OCI-M2 (cell line): Measurements from ENCODE around the gene SMIM23.

Experiments
- DNase-seq: peaks from one replicate; lab custom pipeline; 2025; ENCODE audit not compliant: unreplicated experiment; lab: John Stamatoyannopoulos, UW

SMIM23 gene

GRCh38 chr5:171813270-171813669 is 27.7 kb downstream of the SMIM23 start:
- no peak for DNase-seq

GRCh38 chr5:171813813-171814490 is 28.3 kb downstream of the SMIM23 start:
- DNase-seq, result no peak

GRCh38 chr5:171816666-171817065 is 31.0 kb downstream of the SMIM23 start:
- no peak for DNase-seq

GRCh38 chr5:171820561-171820960 is 34.9 kb downstream of the SMIM23 start:
- no peak for DNase-seq

GRCh38 chr5:171821286-171821685 is 35.7 kb downstream of the SMIM23 start:
- DNase-seq, result no peak

GRCh38 chr5:171823269-171823668 is 37.7 kb downstream of the SMIM23 start:
- DNase-seq, result no peak

GRCh38 chr5:171825051-171825450 is 39.4 kb downstream of the SMIM23 start:
- DNase-seq, result no peak

GRCh38 chr5:171826132-171826531 is 40.5 kb downstream of the SMIM23 start:
- DNase-seq, result no peak

GRCh38 chr5:171827162-171827561 is 41.5 kb downstream of the SMIM23 start:
- DNase-seq, result no peak

GRCh38 chr5:171830686-171831085 is 45.1 kb downstream of the SMIM23 start:
- DNase-seq, result no peak

- DNase-seq, result no peak
Measured at GRCh38 chr5:171832775-171833174, 47.2 kb downstream of the SMIM23 start.

- no peak for DNase-seq
Measured at GRCh38 chr5:171834461-171834860, 48.8 kb downstream of the SMIM23 start.

- DNase-seq, result no peak
Measured at GRCh38 chr5:171835066-171835465, 49.4 kb downstream of the SMIM23 start.

- no peak for DNase-seq
Measured at GRCh38 chr5:171837522-171837921, 51.9 kb downstream of the SMIM23 start.

GRCh38 chr5:171838066-171838465 is 52.4 kb downstream of the SMIM23 start:
- no peak for DNase-seq

GRCh38 chr5:171839112-171839511 is 53.5 kb downstream of the SMIM23 start:
- DNase-seq, result no peak

- no peak for DNase-seq
Measured at GRCh38 chr5:171840066-171840465, 54.4 kb downstream of the SMIM23 start.
